Lower leg skin (tissue), 4 donors: Measurements from ENCODE around the gene SLC44A4. TPM values are rescaled to one million over a fixed set of nuclear protein-coding genes. Genes with fewer than 3 reads are reported as not detected.

Experiments used
- DNase-seq, 2 donors: peaks; one replicate each; pipeline ENCODE4 v3.0.0-alpha.2; 2019; ENCODE audit warnings: low spot score in 2 of 2
- H3K4me3 ChIP-seq: fragments of 200-600 bp; sonication (generic); 2 replicates; pipeline ENCODE4 v1.5.1; 2017; ENCODE audit warnings: mild to moderate bottlenecking, low read depth; ENCODE audit not compliant: poor library complexity, severe bottlenecking
- CTCF ChIP-seq, 3 donors: fragments of 450-650 bp; IDR thresholded peaks; one replicate each; pipeline ENCODE4 v1.5.1; 2016; ENCODE audit warnings: antibody characterized with exemption in 3 of 3, mild to moderate bottlenecking in 3 of 3, moderate library complexity in 2 of 3
- POLR2A ChIP-seq, 2 donors: fragments of 450-650 bp; IDR thresholded peaks; one replicate each; pipeline ENCODE4 v1.6.1; 2016 to 2017; ENCODE audit warnings: antibody characterized with exemption in 2 of 2, mild to moderate bottlenecking in 1 of 2, moderate library complexity in 1 of 2
- WGBS, 2 donors: methylation state at CpG; one replicate each; pipeline ENCODE4 v1.1.5; 2018; 5-methylcytosine and 5-hydroxymethylcytosine counted together
- intact Hi-C: fragments of 100-400 bp; cut with DNase I; formaldehyde crosslinking; loops from one replicate; pipeline ENCODE4 v1.15.0; 2023; ENCODE audit warnings: low total_unique reads
- total RNA-seq, 4 donors: library from RNA; depleted of rRNA; stranded (reverse); fragments of >200 nt; gene quantifications; one replicate each; pipeline ENCODE4 v1.1.0, GENCODE V29; 2016

Gene SLC44A4
- total RNA-seq, 4 donors from 2014 or later = 1.6 to 5.2 (median 3.2) TPM

- no peak for TF ChIP-seq POLR2A (IDR thresholded peaks at IDR 0.05)
- TF ChIP-seq CTCF (IDR thresholded peaks at IDR 0.05) = no peak
- intact Hi-C loops = no loop called here
- WGBS, 2 donors = 25 to 27% methylated on average over 12 of the region's 12 CpGs
- no peak for DNase-seq
- H3K4me3 ChIP-seq = peak overlapping the region; percentile 25
These were observed 42.1 kb downstream of the SLC44A4 start for GRCh38 chr6:31836474-31837368.

GRCh38 chr6:31836047-31836473 lies 42.7 kb downstream of the SLC44A4 start:
- DNase-seq = no peak
- WGBS, 2 donors = 22 to 29% methylated on average over 14 of the region's 14 CpGs
- intact Hi-C loops = no loop called here
- TF ChIP-seq CTCF (IDR thresholded peaks at IDR 0.05) = no peak
- no peak for TF ChIP-seq POLR2A (IDR thresholded peaks at IDR 0.05)
- peak overlapping the region; percentile 25 for H3K4me3 ChIP-seq

- 0 to 1% methylated on average over 46 to 59 of the region's 59 CpGs for WGBS, 2 donors
- TF ChIP-seq POLR2A (IDR thresholded peaks at IDR 0.05) (peak in 1 of 2 donors; percentile 23), CTCF (IDR thresholded peaks at IDR 0.05) (no peak)
- peak; percentile 80 to 96 for DNase-seq
- intact Hi-C loops = no loop called here
- H3K4me3 ChIP-seq = peak overlapping the region; percentile 98
These were observed 44.2 kb downstream of the SLC44A4 start for GRCh38 chr6:31834367-31835250.

- 57 to 63% methylated on average over 15 of the region's 15 CpGs for WGBS, 2 donors
- no peak overlapping the region for H3K4me3 ChIP-seq
- DNase-seq = no peak
- intact Hi-C loops = no loop called here
- TF ChIP-seq POLR2A (IDR thresholded peaks at IDR 0.05) (no peak), CTCF (IDR thresholded peaks at IDR 0.05) (no peak)
These were observed 47.2 kb downstream of the SLC44A4 start for GRCh38 chr6:31831350-31832215.

GRCh38 chr6:31830886-31831335 lies 47.9 kb downstream of the SLC44A4 start:
- DNase-seq = no peak
- TF ChIP-seq POLR2A (IDR thresholded peaks at IDR 0.05) (no peak), CTCF (IDR thresholded peaks at IDR 0.05) (no peak)
- peak overlapping the region; percentile 36 for H3K4me3 ChIP-seq
- WGBS, 2 donors = 32 to 37% methylated on average over 6 of the region's 6 CpGs
- intact Hi-C loops = no loop called here
